HG03060 (cell line): ENCODE measurements around the gene VSIG2.

ENCODE experiments used
- ATAC-seq: cut with Tn5 transposase; IDR thresholded peaks from one replicate; pipeline ENCODE4 v1.9.1; 2021; ENCODE audit warnings: low read depth, moderate number of reproducible peaks; ENCODE audit not compliant: unreplicated experiment

The VSIG2 gene

DNA sequence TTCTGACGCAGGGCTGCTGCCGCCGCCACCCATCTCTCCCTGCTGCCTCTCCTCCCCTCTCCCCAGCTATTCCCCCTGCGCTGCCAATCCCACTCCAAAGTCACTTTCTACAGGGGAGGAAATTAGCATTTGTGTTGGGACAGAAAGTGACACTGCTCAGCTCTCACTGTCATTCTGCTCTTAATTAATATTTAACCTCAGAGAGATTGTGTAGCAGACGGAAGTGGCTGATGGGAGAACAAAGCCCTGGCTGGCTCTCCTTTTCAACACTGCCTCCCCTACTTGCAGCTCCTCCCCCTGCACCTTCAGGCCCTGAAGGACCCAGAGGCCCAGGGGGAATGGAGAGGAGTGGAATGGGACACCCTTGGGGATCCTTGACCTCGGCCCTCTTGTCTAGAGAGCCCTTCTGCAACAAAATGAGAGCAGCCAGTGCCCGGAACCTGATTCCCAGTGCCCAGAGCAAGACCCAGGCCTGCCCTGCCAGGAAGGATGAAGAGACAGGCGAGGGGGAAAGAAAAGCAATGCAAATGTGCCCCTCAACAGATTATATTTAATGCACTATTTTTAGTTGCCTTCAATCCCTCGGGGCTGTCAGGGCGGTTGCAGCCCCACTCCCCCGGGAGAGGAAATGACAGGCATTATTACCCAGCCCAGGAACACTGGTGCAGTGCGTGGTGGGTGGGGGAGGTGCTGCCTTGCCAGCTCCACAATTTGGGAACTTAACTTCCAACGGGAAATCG, 26.9 kb downstream of the VSIG2 start:
- peak; percentile 88 for ATAC-seq

DNA sequence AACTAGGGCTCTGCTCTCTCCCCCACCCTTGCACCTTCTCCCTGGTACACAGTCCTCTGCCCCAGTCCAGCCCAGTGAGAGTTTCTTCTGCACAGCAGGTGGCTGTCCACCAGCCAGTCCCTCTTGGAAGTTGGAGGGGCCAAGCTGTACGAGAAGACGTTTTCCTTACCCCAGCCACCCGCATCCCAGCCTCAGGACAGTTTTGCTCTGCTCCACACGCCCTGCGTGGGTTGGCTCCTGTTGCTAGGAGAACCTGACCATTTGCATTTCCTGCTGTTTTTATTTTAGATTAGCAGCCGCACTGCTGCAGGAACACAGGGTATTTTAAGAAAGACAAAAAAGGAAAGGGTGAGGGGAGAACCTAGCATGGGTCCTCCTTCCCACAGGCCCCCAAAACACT, 29.9 kb downstream of the VSIG2 start:
- no peak for ATAC-seq

DNA sequence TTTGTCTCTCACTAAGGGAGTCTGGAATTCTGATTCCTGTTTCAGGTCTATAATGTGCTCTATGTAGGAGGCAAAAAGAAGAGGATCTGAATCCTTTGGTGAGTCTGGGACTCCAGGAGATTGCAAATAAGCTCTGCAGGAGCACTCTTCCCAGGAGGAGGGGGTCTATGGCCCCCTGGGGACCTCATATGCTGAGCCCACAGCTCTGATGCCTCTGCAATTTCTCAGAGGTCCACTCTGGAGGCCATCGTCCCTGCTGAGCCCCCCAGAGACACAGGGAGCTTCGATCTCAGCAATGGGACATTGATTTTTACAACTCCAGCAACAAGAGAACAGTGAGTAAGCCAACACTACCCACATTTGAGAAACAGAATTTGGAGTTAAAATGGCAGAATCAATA, 32.5 kb downstream of the VSIG2 start:
- ATAC-seq: no peak

DNA sequence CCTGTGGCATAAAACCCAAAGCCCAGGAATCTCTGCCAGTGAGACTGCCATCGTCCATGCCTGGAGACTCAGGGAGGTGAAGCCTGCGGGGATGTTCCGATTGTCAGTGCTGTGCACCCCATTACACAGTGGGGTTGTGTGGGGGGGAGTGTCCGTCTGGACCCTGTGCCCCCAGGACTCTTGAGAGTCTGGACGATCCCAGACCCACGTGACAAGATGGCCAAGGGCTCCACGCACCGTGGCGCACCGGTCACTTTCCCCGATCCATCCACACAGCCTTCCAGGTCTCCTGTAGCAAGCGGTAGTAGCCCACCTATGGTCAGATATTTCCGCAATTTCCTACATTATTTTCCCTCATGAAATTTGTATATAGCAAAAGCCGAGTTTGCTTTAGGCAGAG, 33.3 kb downstream of the VSIG2 start:
- ATAC-seq: no peak

DNA sequence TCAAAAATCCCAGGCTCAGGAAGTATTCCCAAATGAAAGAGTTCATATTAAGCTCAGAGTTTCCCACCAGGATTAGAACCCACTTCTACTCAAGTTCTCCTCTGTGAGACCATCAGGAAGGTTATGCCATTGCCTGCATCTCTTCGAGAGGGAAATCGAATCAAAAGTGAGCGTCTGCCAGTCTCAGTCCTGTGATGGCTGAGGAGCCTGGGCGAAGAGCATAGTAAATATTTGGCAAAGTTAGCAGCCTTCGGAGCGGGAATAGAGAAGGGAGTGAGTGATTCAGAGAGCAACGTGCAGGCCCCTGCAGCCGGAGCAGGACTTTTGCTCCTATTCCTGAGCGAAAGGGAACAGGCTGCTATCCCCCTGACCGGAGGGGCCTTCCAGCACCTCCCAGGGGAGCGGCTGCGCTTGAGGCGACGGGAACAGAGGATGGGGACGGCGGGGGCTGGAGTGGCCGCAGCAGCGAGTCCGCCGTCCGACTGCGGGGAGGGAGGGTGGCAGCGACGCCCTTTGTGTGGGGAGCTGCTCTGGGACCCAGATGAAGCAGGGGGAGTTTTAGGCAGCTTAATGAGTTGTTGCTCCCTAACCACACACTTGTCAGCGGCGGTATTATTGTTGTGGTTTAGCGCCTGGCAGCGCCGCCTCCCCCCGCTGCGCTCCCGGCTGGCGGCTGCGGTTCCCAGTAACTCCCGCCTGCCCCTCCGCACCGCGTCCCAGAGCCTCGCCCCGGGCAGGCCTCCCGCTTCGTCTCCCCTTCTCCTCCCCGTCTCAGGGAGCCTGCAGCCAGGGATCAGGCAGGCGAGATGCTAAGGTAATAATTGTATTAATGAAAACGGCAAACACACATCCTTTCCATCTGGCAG, 34.0 kb downstream of the VSIG2 start:
- no peak for ATAC-seq

DNA sequence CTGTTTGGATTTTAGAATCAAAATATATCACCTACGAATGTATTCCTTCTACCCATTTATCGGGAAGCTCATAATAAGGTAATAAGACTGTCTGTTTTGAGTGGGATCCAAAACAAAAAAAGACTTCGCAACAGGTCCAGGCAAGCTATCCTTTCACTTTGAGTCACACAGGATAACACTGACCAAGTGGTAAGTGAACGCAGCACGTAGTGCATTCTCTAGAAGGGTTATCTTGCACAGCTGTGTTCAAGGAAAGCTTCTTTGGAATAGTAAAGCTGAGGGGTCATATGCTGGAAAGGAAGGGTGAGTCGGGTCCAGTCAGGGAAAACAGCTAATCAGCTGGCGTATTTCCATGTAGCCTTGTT, 34.7 kb downstream of the VSIG2 start:
- ATAC-seq: no peak

DNA sequence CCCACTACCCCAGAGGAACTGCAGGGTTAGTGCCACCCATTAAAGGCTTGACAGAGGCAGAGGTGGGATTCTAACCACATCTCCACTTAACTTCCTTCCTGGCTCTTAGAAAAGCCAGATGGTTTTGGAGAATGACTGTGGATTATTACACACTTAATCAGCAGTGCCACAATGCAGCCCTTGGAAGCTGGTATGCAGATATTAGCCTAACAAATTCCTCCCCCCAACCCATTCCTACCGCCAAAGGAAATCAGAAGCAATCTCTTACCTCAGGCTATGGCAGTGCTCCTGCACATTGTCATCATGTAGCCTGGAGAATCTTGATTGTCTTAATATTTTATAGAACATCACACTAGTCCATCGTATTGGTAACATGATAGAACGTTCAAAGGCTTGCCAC, 35.5 kb downstream of the VSIG2 start:
- ATAC-seq: no peak

DNA sequence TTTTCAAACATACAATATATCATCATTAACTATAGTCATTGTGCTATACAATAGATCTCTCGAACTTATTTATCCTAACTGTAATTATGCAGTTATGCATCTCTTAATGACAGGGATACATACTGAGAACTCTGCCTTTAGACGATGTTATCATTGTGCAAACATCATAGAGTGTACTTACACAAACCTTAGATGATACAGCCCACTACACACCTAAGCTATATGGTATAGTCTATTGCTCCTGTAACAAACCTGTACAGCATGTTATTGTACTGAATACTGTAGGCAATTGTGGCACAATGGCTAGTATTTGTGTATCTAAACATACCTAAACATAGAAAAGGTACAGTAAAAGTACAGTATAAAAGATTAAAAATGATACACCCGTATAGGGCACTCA, 39.7 kb downstream of the VSIG2 start:
- no peak for ATAC-seq

DNA sequence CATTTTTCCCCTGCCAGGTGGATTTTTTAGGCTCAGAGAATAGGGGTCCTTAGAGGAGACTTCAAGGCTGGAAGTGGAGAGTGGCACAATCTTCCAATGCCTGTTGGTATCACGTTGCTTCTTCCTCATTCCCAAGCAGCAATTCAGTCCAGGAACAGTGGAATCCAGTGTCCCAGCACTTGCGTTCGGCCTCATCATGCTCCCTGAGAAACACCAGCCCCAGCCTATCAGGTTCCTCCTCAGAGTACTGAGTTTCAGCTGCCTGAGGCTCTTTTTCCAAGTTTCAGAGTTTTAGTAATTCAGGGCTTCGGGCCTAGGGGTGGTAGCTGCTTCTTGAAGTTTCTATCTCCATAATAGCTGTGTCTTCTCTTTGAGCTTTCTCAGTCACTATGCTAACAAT, 44.2 kb downstream of the VSIG2 start:
- ATAC-seq: no peak

DNA sequence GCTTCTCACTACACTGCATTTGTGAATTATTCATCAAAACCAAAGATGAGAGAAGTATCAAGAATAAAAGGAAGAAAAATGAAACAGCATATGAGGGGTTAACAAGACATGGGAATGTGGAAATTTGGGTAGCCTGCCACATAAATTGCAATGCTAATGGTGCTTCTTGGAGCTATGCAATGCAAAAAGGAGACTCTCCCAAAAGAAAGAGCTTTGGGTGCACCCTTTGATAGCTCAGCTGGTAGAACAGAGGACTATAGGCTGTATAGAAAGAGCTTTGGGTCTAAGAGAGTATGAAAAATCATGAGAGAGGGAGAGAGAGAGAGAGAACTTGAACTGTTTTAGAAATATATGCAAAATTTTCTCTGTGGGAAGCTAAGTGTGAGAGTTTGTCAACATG, 52.0 kb downstream of the VSIG2 start:
- ATAC-seq: no peak

DNA sequence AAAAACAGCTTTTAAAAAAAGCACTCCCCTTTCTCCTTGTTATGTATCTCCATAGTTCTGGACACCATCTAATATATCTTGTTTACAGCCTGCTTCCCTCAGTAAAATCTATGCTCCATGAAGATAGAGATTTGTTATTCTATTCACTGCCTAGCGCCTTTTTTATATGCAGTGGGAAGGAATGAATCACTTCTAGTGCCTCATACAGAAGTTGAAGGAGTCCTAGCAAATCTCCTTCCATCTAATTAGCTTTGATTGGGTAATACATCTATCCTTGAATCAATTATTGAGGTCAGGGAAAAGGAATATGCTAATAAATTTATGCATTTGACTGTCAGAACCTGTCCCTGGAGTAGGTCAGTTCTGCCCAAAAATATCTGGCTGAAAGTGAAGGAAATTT, 52.5 kb downstream of the VSIG2 start:
- no peak for ATAC-seq
